Measurements from ENCODE around the gene SLC51B.
"Not testable (repeated sequence)": the region's sequence is repeated elsewhere in the genome, so short reads cannot be mapped to it uniquely, and the experiment has no call there.

Gene SLC51B

GRCh38 chr15:65084500-65085206, 39.5 kb downstream of the SLC51B start:
- DNase-seq (ENCODE audit: low read depth): no peak

DNA sequence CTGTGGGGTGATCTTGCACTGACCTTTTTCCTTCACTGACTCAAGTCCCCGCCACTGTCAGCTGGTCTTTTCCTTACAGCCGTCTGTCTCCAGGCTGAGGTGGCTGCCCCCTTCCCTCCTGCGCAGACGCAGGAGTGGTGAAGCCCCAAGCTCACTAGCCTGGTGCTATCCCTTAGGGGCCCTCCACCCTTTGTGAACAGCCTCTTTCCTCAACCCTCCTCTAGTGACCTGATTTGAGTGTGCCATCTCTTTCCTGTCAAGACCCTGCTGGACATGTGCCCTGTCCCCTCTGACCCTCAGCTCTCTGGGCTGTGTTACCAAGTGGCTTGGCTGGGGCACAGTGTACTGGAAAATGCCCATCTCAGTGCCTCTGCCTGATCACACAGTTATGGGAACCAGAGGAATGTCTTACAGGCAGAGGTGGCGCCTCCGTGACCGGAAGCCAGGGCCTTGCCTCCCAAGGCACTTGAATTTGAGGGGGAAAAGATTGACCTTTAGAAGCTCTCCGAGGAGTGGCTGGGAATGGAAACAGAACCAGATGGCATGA, 40.1 kb downstream of the SLC51B start:
- DNase-seq (ENCODE audit: low read depth): no peak

DNA sequence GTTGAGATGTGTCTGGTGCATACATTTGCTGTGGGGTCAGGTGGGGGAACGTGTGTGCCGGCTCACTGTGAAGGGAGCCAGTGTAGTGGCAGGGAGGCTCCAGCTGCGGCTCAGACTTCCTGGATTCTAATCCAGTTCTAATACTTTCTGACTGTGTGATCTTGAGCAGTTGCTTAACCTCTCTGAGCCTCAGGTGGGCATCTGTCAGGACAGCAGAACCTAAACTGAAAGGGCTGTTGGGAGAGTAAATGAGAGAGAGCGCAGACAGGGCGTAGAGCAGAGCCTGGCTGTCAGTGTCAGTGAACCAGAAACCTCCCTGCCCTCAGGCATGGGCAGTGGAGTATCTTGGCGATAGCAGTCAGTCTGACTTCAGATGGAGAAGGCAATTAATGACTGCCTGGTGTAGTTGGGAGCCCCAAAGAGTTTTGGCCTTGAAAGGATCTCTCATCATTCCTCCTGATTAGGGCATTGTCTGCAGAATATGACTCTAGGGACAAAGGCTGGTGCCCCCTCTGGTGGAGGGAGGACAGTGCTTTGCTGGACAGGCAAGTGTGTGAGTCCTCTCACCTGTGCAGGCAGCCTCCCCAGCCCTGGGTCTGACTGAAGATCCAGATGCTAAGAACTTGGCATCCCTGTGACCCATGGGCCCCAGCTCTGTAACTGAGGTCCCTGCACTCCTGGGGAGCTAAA, 40.9 kb downstream of the SLC51B start:
- DNase-seq (ENCODE audit: low read depth): no peak

GRCh38 chr15:65086680-65087111, 41.5 kb downstream of the SLC51B start:
- no peak for DNase-seq (ENCODE audit: low read depth)

DNA sequence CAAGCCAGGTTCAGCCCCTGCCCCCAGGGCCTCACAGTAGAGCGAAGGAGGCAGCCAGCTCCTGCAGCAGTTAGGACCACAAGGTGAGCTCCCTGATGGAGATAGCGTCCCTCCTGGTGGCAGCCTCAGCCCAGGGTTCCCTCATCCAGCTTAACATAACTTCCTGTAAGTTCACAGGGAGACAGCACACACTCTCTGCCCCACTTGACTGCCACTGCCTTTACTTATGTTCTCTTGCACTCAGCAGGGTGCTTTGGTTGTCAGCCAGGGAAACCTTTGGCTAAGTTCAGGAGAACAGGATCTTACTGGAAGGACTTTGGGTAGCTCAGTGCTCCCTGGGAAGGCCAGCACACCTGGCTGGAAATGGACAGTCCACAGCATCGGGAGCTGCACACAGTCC, 42.2 kb downstream of the SLC51B start:
- no peak for DNase-seq (ENCODE audit: low read depth)

DNA sequence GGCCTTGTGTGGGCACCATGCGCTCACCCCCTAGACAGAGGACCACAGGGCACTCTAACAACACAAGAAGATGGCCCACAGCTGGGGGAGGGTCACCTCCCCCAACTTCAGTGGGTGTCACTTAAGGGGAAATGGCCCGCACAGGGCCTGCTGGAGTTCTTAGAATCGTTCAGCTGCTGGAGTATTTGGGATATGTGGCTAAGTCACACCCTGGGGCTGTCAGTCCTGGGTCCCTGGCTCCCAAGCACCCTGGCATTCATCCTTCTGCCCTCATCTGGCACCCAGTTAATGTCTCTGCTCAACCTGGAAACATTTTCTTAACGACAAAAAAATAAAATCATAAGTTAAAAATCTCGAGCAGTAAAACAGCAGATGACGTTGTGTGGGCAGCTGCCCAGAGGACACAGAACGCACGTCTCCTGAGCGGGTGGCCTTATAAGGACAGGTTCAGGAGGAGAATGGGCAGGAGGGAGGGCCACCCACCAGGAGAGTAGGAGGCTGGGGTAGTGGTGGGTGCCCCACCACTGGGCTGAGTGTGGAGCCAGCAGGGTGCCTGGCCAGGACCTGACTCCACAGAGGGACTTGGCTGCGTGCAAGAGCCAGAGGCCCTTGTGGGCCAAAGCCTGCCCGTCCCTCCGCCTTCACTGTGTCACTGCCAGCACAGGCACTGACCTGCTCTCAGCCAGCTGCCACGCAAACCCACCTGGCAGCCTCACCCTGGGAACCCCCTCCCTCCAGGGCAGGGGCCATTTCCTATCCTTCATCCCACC, 42.9 kb downstream of the SLC51B start:
- DNase-seq (ENCODE audit: low read depth): no peak

- no peak for DNase-seq (ENCODE audit: low read depth)
Measured at GRCh38 chr15:65088643-65089021, 43.4 kb downstream of the SLC51B start.

DNA sequence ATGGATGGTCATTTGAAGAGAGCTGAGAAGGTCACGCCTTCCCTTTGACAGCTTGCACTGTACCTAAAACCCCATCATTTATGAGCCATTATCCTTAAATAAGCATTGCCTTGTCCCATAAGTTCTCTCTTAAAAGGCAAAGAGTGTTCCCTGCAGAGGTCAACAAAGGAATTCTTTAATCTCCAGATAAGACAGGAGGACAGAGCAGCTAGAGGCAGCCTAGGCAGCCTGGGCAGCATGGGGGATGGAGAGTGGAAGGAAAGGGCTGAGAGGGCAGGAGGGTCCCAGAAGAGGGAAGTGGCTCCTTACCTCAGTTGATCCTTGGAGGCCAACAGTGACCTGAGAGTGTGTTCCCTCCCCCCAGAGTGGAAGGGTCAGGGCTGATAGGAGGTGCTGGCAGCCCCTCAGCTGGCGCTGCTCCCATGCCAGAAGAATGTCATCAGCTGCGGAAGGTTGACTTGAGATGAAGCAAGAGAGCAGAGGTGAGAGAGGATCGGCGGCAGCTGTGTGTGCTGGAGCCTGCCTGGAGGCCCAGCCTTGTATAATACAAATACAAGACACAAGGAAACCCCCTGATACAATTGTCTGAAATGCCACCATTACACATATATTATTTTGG, 44.1 kb downstream of the SLC51B start:
- DNase-seq (ENCODE audit: low read depth): no peak

DNA sequence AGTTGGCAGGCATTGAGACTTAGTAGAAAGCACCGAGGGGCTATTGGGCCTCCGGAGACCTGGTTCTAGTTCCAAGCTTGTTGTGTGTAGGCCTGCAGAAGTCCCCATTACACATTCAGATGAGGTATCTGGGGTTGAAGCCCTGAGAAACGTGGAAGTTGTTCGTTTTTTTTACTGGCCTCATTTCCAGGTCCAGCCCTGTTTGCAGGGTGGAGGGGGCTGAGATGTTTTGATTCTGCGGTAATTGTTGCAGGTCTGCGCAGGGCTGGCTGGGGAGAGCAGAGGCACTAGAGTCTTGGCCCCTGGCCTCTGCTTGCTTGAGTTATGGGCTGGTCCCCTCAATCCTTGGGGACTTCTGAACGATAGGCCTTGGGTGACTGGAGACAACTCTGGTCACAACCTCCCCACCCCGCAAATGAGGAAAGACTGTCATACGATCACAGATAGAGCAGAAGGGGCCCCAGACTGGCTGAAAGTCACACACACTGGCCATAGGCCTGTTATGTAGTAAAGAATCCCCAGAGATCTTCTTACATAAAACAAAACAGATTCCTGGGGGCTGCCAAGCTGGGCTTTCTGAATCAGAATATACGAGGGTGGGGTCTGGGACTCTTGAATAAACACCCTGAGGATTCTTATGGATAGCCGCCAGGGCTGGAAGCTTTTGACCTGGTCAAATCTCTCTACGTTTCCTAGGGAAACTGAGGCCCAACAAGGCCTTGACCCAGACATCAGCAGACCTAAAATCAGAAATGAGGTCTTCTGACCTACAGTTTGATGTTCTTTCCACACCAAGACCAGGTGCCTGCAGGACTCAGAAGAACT, 47.0 kb downstream of the SLC51B start:
- DNase-seq (ENCODE audit: low read depth): no peak

DNA sequence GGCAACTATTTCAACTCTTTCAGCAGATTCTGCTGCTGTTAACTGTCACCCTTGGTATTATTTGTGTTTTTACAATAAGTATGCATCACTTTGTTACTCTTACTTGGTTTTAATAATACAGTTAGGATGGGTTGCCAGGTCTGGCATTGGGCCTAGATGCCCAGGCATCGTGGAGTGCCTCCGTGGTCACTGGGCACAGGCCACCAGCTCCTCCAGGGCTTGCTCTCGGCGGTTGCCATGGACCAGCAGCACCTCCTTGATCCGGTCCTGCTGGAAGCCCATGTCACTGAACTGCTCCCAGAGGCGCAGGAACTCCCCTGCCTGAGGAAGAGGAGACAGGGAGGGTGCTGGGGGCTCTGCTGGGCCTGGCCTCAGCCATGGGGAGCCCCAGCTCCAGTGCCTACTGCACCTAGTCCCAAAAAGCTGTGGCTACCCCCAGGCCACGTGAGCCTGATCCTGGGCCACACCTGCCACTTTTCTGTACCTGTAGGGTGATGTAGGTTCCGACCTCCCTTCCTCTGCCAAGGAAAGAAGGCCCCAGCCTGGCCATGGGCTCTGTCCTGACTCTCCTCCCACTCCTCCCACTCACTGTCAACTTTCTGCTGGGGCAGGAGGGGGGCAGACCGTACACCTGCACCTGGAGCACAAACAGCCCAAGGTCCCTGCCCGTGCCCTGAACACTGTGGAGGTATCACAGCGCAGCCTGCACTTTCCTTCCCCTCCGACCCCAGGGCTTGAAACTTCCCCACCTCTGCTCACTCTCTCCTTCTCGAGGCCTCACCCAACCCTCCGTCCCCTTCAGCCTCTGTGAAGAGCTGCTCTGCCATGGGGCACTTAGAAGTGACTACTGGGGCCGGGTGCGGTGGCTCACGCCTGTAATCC, 48.0 kb downstream of the SLC51B start:
- no peak for DNase-seq (ENCODE audit: low read depth)

GRCh38 chr15:65093793-65094170, 48.6 kb downstream of the SLC51B start:
- DNase-seq (ENCODE audit: low read depth): not testable (repeated sequence)

- DNase-seq (ENCODE audit: low read depth): no peak
Measured at GRCh38 chr15:65094294-65094995, 49.3 kb downstream of the SLC51B start.

DNA sequence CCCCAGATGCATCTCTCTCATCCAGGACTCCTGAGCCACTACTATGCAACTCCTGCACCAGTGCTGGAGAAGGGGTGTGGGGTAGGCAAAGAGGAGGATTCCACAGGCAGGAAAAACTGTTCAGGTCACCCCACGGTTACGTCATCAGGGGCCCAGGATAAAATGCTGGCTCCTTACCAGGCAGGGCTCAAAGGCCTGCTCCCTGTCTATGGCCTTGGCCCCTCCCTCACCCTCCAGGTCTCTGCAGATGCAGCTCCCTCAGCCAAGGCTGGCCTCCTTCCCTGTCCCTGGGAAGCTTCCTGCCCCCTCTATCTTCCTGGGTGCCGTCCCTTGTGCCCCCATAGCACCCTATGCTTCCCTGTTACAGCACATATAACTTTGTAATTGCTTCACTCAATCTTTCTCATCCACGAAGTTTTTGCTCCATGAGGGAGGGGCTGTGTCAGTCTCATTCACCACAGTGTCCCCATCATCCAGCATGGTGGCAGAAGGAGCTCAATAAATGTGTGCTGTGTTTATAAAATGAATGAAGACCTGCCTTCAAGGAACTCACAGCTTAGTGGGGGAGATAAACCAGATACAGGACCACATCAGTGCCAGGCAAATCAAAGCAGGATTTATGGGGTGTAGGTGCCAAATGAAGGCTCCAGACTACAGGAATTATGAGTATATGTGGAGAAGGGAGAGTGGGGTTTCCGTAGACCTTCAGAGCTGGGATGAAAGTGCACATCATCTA, 50.0 kb downstream of the SLC51B start:
- DNase-seq (ENCODE audit: low read depth): no peak

DNA sequence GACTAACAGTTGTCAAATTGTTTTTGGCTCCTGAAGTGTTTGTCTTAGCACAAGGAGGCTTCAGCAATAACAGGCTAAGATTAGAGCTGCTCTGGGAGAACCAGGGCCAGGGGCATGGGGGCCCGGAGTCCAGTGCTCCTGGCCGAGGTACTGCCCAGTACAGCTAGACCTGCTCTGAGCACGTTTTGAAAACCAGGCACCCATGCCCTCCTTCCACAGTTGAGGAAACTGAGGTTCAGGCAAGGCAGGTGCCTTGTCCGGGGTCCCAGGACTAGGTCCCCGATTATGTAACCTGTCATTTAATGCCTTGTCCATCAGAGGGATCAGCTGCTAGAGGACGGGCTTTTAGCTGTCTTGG, 50.5 kb downstream of the SLC51B start:
- no peak for DNase-seq (ENCODE audit: low read depth)

DNA sequence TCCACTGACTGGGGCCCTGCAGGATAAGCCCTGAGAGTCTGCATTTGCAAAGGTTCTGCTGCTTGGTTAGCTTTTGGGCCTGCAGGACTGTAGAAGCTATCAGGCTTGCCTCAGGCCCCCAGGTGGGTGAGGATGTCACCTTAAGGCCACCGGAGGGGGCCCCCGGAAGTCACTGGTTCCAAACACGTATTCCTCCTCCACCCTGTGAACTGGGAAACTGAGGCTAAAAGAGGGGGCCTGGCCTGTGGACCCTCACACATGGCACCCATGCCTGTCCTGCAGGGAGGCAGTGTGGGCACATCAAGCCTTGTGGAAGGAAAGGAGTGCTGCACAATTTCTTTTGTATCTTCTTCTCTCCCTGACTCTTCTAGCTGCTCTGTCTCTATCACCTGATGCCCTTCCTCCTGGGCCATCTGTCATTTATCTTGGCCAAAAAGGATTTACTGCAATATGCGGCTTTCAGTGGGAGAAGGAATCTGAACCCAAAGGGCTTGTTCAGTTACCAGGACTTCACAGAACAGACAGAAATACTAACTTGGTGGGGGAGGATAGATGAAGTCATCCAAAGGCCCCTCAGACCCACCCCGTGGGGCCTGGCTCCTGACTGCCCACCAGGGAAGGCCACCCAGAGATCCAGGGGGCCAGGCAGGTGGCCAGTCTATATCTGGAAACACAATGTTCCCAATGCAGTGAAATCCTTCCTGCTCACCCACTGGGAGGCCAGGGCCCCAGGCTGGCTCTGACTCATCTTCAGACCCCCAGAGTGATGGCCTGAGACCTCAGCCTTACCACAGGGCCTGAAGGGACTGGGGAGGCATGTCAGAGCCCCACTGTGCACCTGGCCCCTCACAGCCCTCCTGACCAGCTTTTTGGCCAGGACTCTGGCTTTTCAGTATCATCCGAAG, 51.5 kb downstream of the SLC51B start:
- no peak for DNase-seq (ENCODE audit: low read depth)

- DNase-seq (ENCODE audit: low read depth): no peak
Measured at GRCh38 chr15:65097651-65098263, 52.6 kb downstream of the SLC51B start.

DNA sequence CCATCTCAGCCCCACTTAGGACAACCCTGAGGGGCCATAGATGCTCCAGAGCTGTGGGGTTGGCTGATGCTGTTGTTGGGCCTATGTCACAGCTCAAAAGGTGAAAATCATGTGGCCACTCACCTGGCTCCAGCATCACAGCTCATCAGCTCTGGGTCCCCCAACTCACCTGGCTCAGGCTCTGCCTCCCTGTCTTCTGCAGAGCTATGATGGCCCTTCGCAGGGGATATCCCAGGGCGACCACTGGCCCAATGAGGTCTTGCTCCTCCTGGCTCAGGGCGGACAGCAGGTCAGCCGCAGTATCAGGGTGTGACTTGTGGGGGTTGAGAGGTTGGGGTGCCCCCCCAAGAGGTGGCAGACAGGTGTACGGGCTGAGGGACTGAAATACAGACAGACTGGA, 54.1 kb downstream of the SLC51B start:
- no peak for DNase-seq (ENCODE audit: low read depth)

GRCh38 chr15:65099801-65100200, 54.6 kb downstream of the SLC51B start:
- not testable (repeated sequence) for DNase-seq (ENCODE audit: low read depth)

All from stimulated activated CD8-positive, alpha-beta memory T cell treated with anti-CD3 and anti-CD28 coated beads, Interleukin-15, amount 100 ng/mL, for 24 hours (primary cell).